GM12872 (cell line): ENCODE results near the gene VWA5A.
A peak's percentile ranks its signal among the peaks of the same experiment; 100 is the strongest.

Experiments
- TF ChIP-seq, protein P1 (sequence below): IDR thresholded peaks from 3 replicates; pipeline ENCODE4 v1.5.1; 2011; ENCODE audit warnings: low read depth, mild to moderate bottlenecking, low read length, moderate library complexity; ENCODE audit not compliant: insufficient read depth

The VWA5A gene

GRCh38 chr11:124114942-124115781 is at the start of gene VWA5A:
Gene VWA5A (plus strand): TSS chr11:124115450. CDS start chr11:124117512, 2,062 bp downstream.
- TF ChIP-seq, protein P1, sequence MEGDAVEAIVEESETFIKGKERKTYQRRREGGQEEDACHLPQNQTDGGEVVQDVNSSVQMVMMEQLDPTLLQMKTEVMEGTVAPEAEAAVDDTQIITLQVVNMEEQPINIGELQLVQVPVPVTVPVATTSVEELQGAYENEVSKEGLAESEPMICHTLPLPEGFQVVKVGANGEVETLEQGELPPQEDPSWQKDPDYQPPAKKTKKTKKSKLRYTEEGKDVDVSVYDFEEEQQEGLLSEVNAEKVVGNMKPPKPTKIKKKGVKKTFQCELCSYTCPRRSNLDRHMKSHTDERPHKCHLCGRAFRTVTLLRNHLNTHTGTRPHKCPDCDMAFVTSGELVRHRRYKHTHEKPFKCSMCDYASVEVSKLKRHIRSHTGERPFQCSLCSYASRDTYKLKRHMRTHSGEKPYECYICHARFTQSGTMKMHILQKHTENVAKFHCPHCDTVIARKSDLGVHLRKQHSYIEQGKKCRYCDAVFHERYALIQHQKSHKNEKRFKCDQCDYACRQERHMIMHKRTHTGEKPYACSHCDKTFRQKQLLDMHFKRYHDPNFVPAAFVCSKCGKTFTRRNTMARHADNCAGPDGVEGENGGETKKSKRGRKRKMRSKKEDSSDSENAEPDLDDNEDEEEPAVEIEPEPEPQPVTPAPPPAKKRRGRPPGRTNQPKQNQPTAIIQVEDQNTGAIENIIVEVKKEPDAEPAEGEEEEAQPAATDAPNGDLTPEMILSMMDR = no peak

DNA sequence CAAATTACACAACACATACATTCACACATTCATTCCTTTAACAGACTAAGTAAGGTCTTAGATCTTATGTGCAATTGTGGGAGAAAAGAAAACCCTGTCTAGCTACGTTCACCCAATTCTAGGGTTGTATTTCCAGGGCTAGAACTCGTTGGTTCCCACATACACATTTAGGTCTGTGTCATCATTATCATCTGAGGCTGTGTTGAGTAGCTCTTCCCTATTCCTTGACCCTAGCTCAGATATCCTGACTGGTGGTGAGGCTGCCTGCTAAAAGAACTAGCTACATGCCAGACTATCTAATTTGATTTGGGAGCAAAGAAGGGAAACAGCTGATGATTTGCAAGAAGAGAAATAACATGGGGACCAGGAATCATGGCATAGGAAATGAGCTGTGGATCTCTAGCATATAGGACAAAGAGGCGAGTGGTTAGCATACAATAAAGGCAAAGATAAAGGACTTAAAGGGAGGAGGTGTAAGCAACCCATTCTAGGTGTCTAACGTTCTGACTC is 46.6 kb upstream of the VWA5A start:
- TF ChIP-seq, protein P1 = no peak

GRCh38 chr11:124069429-124070401 is 45.5 kb upstream of the VWA5A start:
- TF ChIP-seq, protein P1 = peak; percentile 70

DNA sequence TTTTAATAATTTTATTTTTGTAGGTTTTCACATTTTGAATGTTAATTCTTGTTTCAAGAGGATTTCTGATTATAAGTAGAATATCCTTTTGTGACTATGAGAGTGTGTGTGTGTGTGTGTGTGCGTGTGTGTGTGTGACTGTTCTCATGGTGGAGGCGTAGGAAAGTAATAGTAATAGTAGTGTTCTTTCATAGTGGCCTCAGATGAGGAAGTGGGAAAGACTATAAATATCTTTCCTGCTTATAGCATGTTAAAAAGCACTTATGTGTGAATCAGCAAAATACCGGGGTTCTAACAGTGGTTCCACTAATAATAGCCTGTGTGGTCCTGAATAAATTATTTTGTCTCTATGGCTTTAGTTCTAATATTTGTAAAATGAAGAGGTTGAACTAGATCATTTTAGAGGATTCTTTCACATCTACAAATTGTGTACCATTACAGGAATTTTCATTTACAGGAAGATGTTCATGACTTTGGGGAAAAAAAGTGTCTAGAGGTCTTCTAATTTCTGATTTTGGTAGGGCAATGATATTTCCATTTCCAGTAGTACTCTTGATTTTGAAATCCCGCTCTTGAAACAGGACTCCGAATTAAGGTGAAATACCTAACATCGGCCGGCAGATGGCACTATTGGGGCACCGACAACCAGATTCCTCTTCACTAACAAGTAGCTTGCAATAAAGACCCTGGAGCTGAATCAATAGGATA is 44.2 kb upstream of the VWA5A start:
- TF ChIP-seq, protein P1 = peak; percentile 67

DNA sequence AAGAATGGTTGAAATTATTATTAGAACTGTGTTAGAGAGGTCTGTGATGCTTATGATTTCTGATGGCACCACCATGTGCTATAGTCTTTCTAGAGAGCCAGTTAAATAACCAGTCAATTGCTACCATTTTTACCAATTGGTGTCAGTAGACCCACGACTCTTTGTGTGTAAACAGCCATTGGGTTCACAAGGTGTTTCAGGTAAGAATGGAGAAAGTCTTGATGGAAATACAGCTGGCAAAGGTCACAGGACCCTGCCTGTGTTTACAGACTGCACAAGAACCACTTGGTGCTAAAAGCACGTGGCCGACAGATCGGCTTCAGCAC is 43.7 kb upstream of the VWA5A start:
- TF ChIP-seq, protein P1 = no peak

GRCh38 chr11:124072147-124072546 is 43.1 kb upstream of the VWA5A start:
- TF ChIP-seq, protein P1 = no peak
